Measurements from ENCODE around the gene TMEM8B. TPM values are rescaled to one million over a fixed set of nuclear protein-coding genes. Genes with fewer than 3 reads are reported as not detected.
A peak's percentile ranks its signal among the peaks of the same experiment; 100 is the strongest.

The TMEM8B gene
- total RNA-seq, 2 donors from 2014 or later = 10.3 TPM

DNA sequence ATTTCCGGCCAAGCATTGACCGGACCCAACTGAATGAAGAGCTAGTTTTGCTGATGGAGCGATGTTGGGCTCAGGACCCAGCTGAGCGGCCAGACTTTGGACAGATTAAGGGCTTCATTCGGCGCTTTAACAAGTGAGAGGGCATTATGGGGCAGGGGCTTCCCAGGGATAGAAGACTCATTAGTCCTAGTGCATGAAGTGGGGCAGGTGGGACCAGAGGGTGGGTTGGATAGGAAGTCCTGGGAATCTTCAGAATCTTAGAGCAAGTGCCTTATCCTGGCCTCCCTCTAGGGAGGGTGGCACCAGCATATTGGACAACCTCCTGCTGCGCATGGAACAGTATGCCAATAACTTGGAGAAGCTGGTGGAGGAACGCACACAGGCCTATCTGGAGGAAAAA lies 22.9 kb upstream of the TMEM8B start:
- H3K4me1 ChIP-seq = peaks cover 0 to 4% of the 10 kb centered on the region in 2 donors
- no peak overlapping the region for H3K27ac ChIP-seq
- no peak overlapping the region for H3K4me3 ChIP-seq
- no peak for TF ChIP-seq CTCF (IDR thresholded peaks at IDR 0.05)
- no peak for DNase-seq (ENCODE audit: low spot score)
- H3K36me3 ChIP-seq = peaks cover 34% of the 10 kb centered on the region
- H3K9me3 ChIP-seq = no peaks in the 10 kb centered on the region
- H3K27me3 ChIP-seq = no peaks in the 10 kb centered on the region

DNA sequence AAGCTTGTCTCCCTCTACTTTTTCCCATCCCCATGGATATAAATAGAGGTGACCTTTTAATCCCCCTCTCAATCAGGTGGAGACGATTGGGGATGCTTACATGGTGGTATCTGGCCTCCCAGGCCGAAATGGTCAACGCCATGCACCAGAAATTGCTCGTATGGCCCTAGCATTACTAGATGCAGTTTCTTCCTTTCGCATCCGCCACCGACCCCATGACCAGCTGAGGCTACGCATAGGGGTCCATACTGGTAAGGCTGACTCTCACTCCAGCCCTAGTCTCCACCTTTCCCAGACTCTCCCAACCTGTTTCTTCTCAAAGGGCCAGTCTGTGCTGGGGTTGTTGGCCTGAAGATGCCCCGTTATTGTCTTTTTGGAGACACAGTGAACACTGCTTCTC lies 20.6 kb upstream of the TMEM8B start:
- no peak for TF ChIP-seq CTCF (IDR thresholded peaks at IDR 0.05)
- H3K36me3 ChIP-seq = peaks cover 27% of the 10 kb centered on the region

GRCh38 chr9:35810122-35810521 lies 18.9 kb upstream of the TMEM8B start:
- Histone ChIP-seq H3K9me3 (no peaks in the 10 kb centered on the region), H3K27me3 (no peaks in the 10 kb centered on the region), H3K4me1 (peaks cover 0 to 35% of the 10 kb centered on the region in 2 donors), H3K4me3 (no peak overlapping the region), H3K27ac (no peak overlapping the region), H3K36me3 (peaks cover 27% of the 10 kb centered on the region)
- TF ChIP-seq CTCF (IDR thresholded peaks at IDR 0.05) = no peak
- DNase-seq (ENCODE audit: low spot score) = no peak

More for the DNA sequence above, 20.6 kb upstream of the TMEM8B start:
- H3K27ac ChIP-seq = no peak overlapping the region
- H3K27me3 ChIP-seq = no peaks in the 10 kb centered on the region
- DNase-seq (ENCODE audit: low spot score) = no peak
- H3K4me1 ChIP-seq = peaks cover 0 to 26% of the 10 kb centered on the region in 2 donors
- no peak overlapping the region for H3K4me3 ChIP-seq
- no peaks in the 10 kb centered on the region for H3K9me3 ChIP-seq

DNA sequence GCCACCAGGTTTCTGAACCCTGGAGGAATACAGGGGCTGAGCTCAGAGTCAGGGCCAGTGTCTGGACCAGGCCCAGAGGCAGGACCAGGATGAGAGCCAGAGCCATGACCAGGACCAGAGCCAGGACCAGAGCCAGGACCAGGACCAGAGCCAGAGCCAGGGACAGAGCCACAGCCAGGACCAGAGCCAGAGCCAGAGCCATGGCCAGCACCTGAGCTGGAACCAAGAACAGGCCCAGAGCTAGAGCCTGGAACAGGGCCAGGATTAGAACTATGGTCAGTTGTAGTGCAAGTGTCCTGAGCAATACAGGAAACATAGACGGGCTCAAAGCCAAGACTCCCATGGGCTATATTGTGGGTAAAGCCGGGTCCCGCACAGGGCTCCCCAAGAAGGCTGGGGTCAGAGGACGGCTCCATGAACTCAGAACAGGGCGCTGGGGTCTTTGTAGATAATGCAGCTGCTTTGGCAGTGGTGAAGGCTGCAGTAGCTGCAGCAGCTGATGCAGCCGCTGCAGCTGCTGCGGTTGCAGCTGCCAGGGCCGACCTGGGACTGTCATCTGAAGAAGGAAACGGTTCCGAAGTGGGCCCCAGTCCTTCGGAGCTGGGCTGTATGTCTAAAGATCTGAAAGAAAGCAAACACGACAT lies 17.5 kb upstream of the TMEM8B start:
- Histone ChIP-seq H3K4me3 (peak overlapping the region; percentile 44 to 56), H3K36me3 (peaks cover 14% of the 10 kb centered on the region), H3K9me3 (no peaks in the 10 kb centered on the region), H3K27me3 (no peaks in the 10 kb centered on the region), H3K4me1 (peaks cover 0 to 35% of the 10 kb centered on the region in 2 donors), H3K27ac (peak overlapping the region; percentile 77 to 98)
- DNase-seq (ENCODE audit: low spot score) = no peak
- no peak for TF ChIP-seq CTCF (IDR thresholded peaks at IDR 0.05)

DNA sequence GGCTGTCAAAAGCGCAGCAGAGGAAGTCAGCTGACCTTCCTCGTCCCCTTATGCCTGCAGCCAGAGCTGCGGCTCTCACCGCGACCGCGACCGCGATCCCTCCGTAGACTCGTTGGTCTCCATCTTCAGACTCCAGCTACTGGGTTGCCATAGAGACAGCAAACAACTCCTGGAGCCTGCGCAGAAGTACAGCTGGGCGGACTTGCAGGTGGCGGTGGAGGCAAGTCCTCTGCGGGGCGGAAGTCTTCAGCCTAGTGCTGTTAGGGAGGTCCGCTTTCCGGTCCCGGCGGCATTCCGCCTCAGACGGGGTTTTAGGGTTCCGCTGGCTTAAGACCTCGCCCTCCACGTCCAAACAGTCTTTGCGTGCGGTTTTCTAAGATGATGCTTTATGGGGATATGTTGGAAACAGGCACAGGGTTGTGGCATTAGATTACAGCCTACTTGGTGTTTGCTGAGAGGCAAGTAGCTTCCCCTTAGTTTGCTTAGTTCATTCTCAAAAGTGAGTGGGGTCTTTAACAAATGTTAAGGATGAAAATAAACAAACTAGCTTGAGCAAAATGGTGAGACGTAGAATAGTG lies 16.9 kb upstream of the TMEM8B start, which contains the start of gene SPAG8:
TSS of gene SPAG8 (minus strand) at position 238 of the 578 bp plus-strand sequence. CDS start at position 123, 115 bp downstream.
- peak within 1 kb of the TSS; percentile 77 to 98 for H3K27ac ChIP-seq
- TF ChIP-seq CTCF (IDR thresholded peaks at IDR 0.05) = no peak
- H3K4me3 ChIP-seq = peak within 1 kb of the TSS; percentile 44 to 56
- H3K27me3 ChIP-seq = no peaks in the 10 kb centered on the region
- DNase-seq (ENCODE audit: low spot score) = peak; percentile 96
- H3K4me1 ChIP-seq = peaks cover 0 to 35% of the 10 kb centered on the region in 2 donors
- no peaks in the 10 kb centered on the region for H3K9me3 ChIP-seq
- peaks cover 10% of the 10 kb centered on the region for H3K36me3 ChIP-seq
